Occipital lobe (tissue), 2 donors: Measurements from ENCODE around the gene PAM. TPM values are rescaled to one million over a fixed set of nuclear protein-coding genes. Genes with fewer than 3 reads are reported as not detected.

Experiments used
- DNase-seq: peaks from one replicate; lab custom pipeline; 2025; lab: John Stamatoyannopoulos, UW
- total RNA-seq: library from RNA; depleted of rRNA; stranded (reverse); fragments of >200 nt; gene quantifications from one replicate; pipeline ENCODE4 v1.2.3, GENCODE V29; 2014

Gene PAM
- total RNA-seq, 1 donor from 2014 or later = 85.2 TPM

DNA sequence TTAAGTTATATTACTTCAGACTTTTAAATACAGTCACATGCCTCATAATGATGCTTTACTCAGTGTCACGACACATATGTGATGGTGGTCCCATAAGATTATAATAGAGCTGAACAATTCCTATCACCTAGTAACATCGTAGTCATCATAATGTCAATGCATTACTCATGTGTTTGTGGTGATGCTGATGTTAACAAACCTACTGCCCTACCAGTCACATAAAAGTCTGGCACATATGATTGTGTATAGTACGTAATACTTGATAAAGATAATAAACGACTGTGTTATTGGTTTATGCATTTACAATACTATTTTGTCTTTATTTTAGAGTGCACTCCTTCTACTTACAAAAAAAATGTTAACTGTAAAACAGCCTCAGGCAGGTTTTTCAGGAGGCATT lies 103.7 kb downstream of the PAM start:
- no peak for DNase-seq

GRCh38 chr5:102860035-102860434 lies 104.9 kb downstream of the PAM start:
- DNase-seq = no peak

DNA sequence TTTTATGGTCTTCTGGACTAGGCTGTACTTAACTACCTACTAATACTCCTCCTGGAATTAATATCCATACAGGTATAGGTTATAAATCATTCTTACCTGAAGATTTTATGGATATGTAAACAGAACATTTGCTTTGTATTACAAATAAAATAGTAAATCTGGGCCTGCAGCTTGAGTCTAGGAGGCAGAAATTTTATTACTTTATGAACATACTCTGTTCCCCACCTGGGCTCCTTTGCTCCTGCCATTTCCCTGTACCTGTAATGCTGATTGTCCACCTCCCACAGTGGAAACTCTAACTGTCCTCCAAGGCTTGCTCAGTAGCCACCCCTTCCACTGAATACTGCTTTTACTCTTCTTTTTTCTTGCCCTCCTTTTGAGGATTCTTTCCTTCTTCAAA lies 108.0 kb downstream of the PAM start:
- DNase-seq = no peak

GRCh38 chr5:102863764-102864560 lies 108.9 kb downstream of the PAM start:
- DNase-seq = no peak

DNA sequence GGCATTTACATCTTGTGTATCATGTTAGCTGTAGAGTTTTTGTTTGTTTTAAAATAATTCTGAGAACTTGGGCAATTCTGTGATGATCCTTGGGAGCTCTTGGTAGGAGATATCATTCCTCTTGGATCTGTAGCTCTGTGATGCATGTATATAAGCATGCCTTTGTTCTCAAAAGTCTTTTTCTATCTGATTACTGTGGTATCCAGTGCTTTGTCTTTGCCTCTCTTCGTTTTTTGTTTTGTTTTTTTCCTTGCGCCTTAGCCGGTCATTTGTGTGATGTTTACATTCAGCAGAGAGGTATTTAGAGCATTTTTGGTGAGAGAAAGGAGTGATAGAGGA lies 110.0 kb downstream of the PAM start:
- no peak for DNase-seq

DNA sequence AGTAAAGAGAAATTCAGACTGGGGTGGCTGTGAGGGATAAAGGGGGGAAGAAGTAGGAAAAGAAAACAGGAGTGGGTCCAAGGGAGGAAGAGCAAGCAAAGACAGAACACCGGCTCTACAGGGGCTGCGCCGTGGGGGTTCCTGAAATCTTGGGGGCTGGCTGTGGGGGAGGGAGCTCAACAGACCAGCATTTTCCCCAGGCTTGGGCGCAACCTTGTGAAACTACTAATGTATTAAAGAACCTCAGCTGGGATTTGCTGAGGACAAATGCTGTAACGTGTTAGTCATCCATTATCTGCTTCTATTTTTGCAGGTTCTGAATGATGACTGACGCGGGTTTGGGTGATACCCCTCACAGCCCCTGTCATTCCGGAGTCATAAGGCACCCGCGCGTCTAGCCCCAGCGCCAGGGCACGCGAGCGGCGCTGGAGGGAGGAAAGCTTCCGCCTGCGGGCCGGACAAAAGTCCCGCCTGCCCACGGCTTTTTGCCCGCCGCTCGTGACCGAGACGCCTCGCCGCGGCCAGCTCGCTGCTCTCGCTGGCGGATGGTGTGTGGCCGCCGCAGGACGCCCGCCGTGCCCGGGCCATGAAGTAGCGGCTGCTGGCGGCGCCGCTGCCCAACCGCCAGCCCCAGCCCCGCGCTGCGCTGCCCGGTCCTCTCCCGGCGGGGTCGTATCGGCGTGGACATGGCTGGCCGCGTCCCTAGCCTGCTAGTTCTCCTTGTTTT lies 110.6 kb downstream of the PAM start:
- peak; percentile 43 for DNase-seq

DNA sequence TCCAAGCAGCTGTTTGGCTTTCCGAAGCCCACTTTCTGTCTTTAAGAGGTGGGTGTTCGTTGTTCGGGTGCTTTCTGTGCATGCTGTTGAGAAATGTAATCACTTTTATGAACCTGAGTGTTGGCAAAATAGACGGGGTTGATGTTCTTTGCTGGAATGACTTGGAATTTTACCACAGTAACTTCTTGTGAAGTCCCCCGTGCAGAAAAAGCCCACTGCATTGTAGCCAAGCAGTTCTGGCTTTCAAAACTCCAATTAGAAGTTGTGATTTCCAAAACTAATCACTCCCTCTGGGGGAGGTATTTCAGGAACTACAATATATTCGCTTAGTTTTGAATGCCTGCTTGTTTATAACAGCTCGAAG lies 111.1 kb downstream of the PAM start:
- DNase-seq = no peak

GRCh38 chr5:102867992-102868662 lies 113.0 kb downstream of the PAM start:
- no peak for DNase-seq

GRCh38 chr5:102869230-102869629 lies 114.1 kb downstream of the PAM start:
- no peak for DNase-seq

DNA sequence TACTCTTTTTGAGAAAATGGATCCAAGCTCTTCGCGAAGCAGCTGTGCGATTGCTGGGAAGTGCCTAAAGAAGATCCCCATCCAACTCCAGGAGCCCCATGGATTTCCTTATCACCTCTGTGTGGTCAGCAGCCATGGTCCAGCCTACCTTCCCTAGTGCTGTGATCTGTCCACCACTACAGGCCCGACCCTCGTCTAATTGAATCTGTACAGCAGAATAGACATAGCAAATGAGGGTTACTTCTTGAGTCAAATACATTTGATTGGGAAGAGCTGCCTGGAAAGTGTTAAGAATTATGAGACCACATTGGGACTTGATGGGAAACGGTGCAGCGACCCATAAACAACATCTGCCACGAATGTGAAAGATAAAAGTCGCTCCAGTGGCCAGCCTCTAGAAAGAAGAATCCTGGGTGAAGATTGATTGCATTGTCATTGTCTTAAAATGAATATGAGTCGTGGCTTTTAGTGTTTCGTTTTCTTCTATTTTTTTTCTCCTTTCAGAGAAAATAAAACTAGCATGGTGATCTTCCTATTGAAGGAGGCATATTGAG lies 118.4 kb downstream of the PAM start:
- DNase-seq = no peak

DNA sequence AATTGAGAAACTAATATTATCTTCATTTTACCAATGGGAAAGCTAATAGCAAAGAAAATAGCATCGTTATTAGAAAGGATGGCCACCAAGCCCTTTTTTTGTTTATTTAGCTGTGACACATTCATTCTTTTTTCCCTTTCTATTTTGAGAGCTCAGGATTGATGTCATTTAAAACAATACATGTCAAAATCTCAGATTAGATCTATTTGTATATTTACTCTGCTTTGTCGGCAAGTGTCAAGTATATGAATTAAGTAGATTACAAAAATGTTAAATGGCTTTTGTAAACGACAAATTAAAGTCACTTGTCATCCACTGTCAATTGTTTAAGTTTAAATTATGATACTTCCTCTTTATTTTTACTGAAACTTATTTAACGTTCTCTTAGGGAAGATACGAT lies 118.9 kb downstream of the PAM start:
- no peak for DNase-seq

GRCh38 chr5:102875721-102876123 lies 120.6 kb downstream of the PAM start:
- DNase-seq = no peak

- no peak for DNase-seq
Measured at GRCh38 chr5:102876610-102877009, 121.5 kb downstream of the PAM start.

- DNase-seq = no peak
Measured at GRCh38 chr5:102879741-102880140, 124.6 kb downstream of the PAM start.

GRCh38 chr5:102886586-102886985 lies 131.5 kb downstream of the PAM start:
- no peak for DNase-seq

- no peak for DNase-seq
Measured at GRCh38 chr5:102888483-102888882, 133.4 kb downstream of the PAM start.

DNA sequence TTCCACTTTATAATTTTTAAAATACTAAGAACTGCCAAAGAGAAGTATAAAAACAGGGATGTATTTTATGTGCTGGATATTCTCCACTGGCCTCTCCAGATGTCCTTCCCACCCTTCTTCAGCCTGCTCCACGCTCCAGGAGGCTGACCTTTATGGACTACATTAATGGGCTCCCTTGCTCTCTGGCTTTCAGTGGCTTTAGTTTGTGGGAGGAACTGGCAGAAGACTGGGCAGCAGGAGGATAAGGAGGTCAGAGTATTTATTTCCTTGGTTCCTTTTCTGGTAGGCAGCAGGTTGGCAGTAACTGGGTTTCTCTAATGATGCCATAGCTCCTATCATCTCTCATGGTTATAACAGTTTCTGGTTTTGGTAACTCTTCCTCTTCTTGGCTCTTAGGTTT lies 133.9 kb downstream of the PAM start:
- DNase-seq = no peak

DNA sequence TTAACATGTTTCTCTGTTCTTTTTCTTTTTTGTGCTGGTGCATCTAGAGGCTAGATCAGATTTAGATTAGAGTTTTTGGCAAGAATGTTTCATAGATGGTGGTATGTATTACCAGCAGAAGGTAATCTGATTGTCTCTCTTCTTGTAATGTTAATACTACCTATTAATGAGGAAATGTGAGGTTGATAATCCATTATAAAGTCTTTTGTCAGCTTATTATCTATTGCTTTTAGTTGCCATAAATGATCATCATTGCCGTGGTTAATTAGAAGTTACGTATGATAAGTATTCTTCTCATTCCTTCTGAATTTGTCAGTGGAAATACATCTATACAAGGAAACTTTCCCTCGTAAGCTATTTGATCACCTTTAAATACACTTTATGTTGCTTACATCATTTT lies 135.0 kb downstream of the PAM start:
- no peak for DNase-seq

DNA sequence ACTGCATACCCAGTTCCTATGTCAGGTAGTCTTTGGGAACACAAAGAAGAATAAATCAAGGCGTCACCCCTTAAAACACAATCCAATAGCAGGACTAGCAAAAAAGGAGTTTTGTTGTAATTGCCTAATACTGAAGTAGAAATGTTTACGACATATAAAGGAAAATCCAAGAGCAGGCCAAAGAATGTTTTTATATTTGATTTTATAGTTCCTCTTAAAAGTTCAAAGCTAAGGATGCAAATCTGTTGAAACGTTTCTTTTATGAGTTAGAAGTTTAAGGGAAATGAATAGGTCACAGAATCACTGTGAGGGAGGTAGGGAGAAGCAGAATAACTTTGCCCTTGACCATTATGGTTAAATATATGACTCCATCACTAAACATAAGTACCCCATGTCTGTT lies 136.1 kb downstream of the PAM start:
- DNase-seq = no peak

- no peak for DNase-seq
Measured at GRCh38 chr5:102893942-102894341, 138.8 kb downstream of the PAM start.

DNA sequence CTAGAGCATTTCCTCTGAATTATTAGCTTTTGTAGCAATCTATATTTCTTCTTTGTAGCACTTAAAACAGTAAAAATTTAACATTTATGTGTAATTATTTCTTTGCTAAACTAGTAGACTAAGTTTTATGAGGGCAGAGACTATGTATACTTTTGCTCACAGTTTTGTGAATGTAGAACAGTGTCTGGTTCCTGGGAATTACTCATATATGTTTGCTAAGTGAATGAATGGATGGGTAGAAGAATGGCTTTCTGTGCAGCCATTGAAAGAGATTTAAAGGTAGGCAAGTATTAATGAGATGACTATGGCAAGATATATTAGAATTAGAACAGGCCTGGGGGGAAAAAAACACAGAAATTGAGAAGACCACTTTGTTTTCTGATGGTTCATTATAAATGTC lies 140.1 kb downstream of the PAM start:
- DNase-seq = no peak

GRCh38 chr5:102895976-102896375 lies 140.9 kb downstream of the PAM start:
- DNase-seq = no peak
